H1 (cell line): ENCODE data around the gene TLL2. TPM values are rescaled to one million over a fixed set of nuclear protein-coding genes. Genes with fewer than 3 reads are reported as not detected.

ENCODE experiments used
- FOSL1 ChIP-seq: IDR thresholded peaks from 2 replicates; pipeline ENCODE4 v1.6.1; 2011; ENCODE audit warnings: mild to moderate bottlenecking, low read depth, low read length, moderate library complexity; ENCODE audit not compliant: insufficient read depth
- HDAC6 ChIP-seq: IDR thresholded peaks from one replicate; pipeline ENCODE4 v1.7.1; 2012; ENCODE audit warnings: low read depth, mild to moderate bottlenecking, inconsistent platforms, low read length, moderate library complexity
- RBBP5 ChIP-seq: IDR thresholded peaks from 2 replicates; pipeline ENCODE4 v1.7.1; 2012; ENCODE audit warnings: low read depth, mild to moderate bottlenecking, inconsistent platforms, low read length, moderate library complexity, borderline replicate concordance
- SRF ChIP-seq: IDR thresholded peaks from 2 replicates; pipeline ENCODE4 v1.6.1; 2011; ENCODE audit warnings: mild to moderate bottlenecking, low read depth, low read length, moderate library complexity
- TCF12 ChIP-seq: IDR thresholded peaks from 2 replicates; pipeline ENCODE4 v1.6.1; 2011; ENCODE audit warnings: low read depth, mild to moderate bottlenecking, low read length
- polyA plus RNA-seq, 7 experiments: library from polyadenylated mRNA; depleted of rRNA in 3 of 7; stranded (reverse) in 5 of 7; unstranded in 2 of 7; fragments of >200 nt in 5 of 7; fragments of 200-250 nt in 2 of 7; gene quantifications; 1 replicate in 5 of 7; 2 replicates in 1 of 7; 4 replicates in 1 of 7; pipeline versions ENCODE4 v1.2.1 to v1.2.3, GENCODE V29; 2011 to 2013; ENCODE audit warnings: missing spikeins in 2 of 7, mixed read lengths in 2 of 7
- total RNA-seq: library from RNA; stranded (reverse); fragmentation: NEBNext Ultra II Directional; extraction: Animal tissue kit (Norgen Biotek cat#: 25700); gene quantifications from 2 replicates; pipeline ENCODE4 v1.2.1, GENCODE V29; 2021

The TLL2 gene
- total and polyA plus RNA-seq, 2 of the 8 experiments (the other 6 are each of a cell fraction or from before 2014, with no cell fraction given), result 2.4 to 3.2 TPM

DNA sequence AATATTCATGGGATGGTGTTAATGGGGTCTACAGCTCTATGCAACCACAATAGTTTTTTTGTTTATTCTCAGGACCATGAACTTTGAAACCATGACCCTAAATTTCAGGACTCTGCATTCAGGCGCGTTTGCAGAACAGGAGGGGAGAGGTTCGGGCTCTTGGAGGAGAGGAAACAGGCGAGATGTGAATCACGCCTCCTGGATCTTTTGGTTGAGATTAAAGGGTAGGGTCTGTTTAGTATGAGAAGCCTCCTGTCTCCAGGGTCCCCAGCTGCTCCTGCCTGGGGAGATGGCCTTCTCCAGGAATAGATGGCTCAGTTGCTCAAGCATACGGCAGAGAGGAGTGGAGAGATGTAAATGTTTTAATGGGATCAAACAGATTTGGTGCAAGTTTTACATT is 18.2 kb downstream of the TLL2 start (continued):
- no peak for TF ChIP-seq RBBP5
- TF ChIP-seq HDAC6, result no peak
- TF ChIP-seq TCF12, result no peak
- no peak for TF ChIP-seq FOSL1
- TF ChIP-seq SRF, result no peak
- TF ChIP-seq, all 59 proteins: peak for 0
